Epithelial cell of proximal tubule (primary cell): ENCODE data around the gene OSBPL10. TPM values are rescaled to one million over a fixed set of nuclear protein-coding genes. Genes with fewer than 3 reads are reported as not detected.
"Not testable (repeated sequence)": the region's sequence is repeated elsewhere in the genome, so short reads cannot be mapped to it uniquely, and the experiment has no call there.

Experiments used
- DNase-seq: peaks from one replicate; pipeline ENCODE4 v3.0.0-alpha.2; 2011; ENCODE audit warnings: low read depth
- H3K4me3 ChIP-seq: 2 replicates; pipeline ENCODE4 v1.5.1; 2011; ENCODE audit warnings: low read depth, mild to moderate bottlenecking, low read length
- CTCF ChIP-seq: conservative IDR thresholded peaks from 2 replicates; pipeline ENCODE4 v1.5.1; 2012; ENCODE audit warnings: low read depth, mild to moderate bottlenecking, low read length
- total RNA-seq: library from RNA; depleted of rRNA; stranded (reverse); fragments of >200 nt; gene quantifications from 2 replicates; pipeline ENCODE4 v1.2.3, GENCODE V29; 2015

Gene OSBPL10
- total RNA-seq, 1 donor from 2014 or later = 17.5 TPM

- DNase-seq = peak; percentile 86
Measured at GRCh38 chr3:31876331-31876730, 104.7 kb downstream of the OSBPL10 start.

GRCh38 chr3:31875437-31875836, 105.6 kb downstream of the OSBPL10 start:
- TF ChIP-seq CTCF = no peak
- DNase-seq = no peak
- no peak overlapping the region for H3K4me3 ChIP-seq

More at GRCh38 chr3:31876331-31876730, 104.7 kb downstream of the OSBPL10 start:
- peak overlapping the region; percentile 33 for H3K4me3 ChIP-seq
- TF ChIP-seq CTCF = no peak

GRCh38 chr3:31873254-31873820, 107.7 kb downstream of the OSBPL10 start:
- DNase-seq = no peak

GRCh38 chr3:31871939-31872507, 109.0 kb downstream of the OSBPL10 start:
- DNase-seq = no peak
- TF ChIP-seq CTCF = no peak

More at GRCh38 chr3:31873254-31873820, 107.7 kb downstream of the OSBPL10 start:
- no peak overlapping the region for H3K4me3 ChIP-seq
- no peak for TF ChIP-seq CTCF

GRCh38 chr3:31870111-31870510, 111.0 kb downstream of the OSBPL10 start:
- DNase-seq, H3K4me3 ChIP-seq: not testable (repeated sequence)

More at GRCh38 chr3:31871939-31872507, 109.0 kb downstream of the OSBPL10 start:
- no peak overlapping the region for H3K4me3 ChIP-seq

- no peak overlapping the region for H3K4me3 ChIP-seq
- no peak for TF ChIP-seq CTCF
- no peak for DNase-seq
Measured at GRCh38 chr3:31868236-31868635, 112.8 kb downstream of the OSBPL10 start.

GRCh38 chr3:31862666-31863279, 118.3 kb downstream of the OSBPL10 start:
- DNase-seq = no peak
- H3K4me3 ChIP-seq = no peak overlapping the region
- no peak for TF ChIP-seq CTCF
